Umbilical cord (tissue), 2 donors: ENCODE measurements around the gene GARNL3. TPM values are rescaled to one million over a fixed set of nuclear protein-coding genes. Genes with fewer than 3 reads are reported as not detected.

Experiments used
- DNase-seq: peaks from one replicate; pipeline ENCODE4 v3.0.0-alpha.2; 2015; ENCODE audit warnings: low spot score
- total RNA-seq: library from RNA; depleted of rRNA; stranded (reverse); fragments of >200 nt; gene quantifications from one replicate; pipeline ENCODE4 v1.2.3, GENCODE V29; 2014; ENCODE audit warnings: low replicate concordance; ENCODE audit not compliant: insufficient read depth

Gene GARNL3
- total RNA-seq, 1 donor from 2014 or later = 34.4 TPM

DNA sequence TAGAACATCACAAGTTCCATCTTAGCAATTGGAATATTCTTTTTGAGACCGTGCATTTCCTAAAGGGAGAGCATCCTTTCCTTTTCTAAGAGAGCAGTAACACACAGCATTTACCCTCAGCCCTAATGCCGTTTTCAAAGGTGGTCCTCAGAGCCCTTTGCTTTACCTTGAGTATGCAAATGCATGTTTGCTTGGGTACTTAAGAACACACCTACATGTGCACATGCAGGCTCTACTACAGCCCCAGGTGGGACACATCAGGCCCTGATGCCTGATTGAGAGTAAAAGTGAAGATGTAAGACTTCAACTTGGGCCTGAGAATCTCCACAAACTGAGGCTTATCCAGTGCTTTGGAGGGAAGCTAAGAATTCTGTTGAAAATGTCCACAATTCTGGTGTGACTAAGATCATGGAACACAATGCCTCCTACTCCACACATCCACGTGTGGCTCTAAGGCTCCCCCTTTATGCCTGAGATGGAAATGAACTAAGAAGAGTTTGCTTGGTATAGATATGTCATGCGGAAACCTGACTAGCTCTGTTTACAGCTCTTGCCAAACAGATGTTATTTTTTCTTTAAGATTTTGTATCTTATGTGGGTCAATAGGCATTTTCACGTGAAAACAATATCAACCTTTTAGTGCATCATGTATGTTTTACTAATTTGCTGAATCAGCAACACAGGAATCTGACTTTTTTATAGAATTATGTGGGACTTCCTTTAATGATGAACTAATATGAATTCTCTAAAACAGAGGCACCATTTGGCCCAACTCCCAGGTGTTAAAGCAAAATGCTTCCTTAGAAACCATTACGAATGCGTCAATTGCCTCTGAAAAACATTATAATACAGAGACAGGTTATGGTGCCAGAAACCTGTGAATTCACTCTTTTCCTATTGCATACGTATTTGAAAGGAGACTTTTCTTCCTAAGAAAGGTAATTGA, 83.5 kb downstream of the GARNL3 start:
- peak; percentile 54 for DNase-seq

- no peak for DNase-seq
Observed at GRCh38 chr9:127349483-127350113, 85.0 kb downstream of the GARNL3 start.

- no peak for DNase-seq
Observed at GRCh38 chr9:127351182-127352166, 86.9 kb downstream of the GARNL3 start.

GRCh38 chr9:127353882-127354281, 89.3 kb downstream of the GARNL3 start:
- DNase-seq = no peak

DNA sequence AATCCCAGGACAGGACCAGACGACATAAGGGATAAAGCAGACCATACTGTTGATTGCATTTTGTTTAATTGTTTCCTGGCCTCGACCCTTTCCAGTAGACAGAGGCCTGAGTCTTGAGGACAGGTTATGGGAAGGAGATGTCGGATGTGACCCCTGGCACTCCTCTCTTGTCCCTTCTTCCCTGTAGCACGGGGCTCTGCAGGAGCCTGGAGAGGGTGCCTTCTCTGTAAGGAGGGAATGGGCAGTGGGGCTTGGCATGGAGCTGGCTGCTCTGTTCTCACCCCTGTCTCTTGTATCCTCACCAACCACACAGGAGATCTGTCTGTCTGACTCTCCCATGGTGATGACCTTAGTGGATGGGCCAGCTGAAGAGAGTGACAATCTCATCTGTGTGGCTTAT, 92.3 kb downstream of the GARNL3 start:
- no peak for DNase-seq

GRCh38 chr9:127358023-127358535, 93.5 kb downstream of the GARNL3 start:
- no peak for DNase-seq

GRCh38 chr9:127358770-127359169, 94.2 kb downstream of the GARNL3 start:
- DNase-seq = no peak

GRCh38 chr9:127360250-127360649, 95.7 kb downstream of the GARNL3 start:
- no peak for DNase-seq

- peak; percentile 50 for DNase-seq
Observed at GRCh38 chr9:127360829-127361228, 96.3 kb downstream of the GARNL3 start.

DNA sequence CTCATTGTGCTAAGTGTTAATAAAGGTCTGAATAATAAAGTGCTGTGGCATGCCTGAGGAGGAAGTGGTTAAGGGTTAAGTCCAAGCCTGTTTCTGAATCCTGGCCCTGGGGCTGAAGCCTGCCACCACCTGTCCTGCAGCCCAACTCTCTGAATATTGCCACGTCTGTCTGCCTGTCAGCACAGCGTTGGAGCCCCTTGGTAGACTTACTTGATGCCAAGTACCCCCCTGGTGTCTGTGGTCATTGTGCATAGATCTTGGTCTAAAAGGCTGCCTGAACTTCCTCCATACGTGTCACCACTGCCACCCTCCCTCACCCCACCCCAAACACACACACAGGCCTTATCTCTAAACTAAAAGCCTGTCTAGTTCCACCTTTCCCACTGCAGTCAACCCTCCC, 97.0 kb downstream of the GARNL3 start:
- no peak for DNase-seq

DNA sequence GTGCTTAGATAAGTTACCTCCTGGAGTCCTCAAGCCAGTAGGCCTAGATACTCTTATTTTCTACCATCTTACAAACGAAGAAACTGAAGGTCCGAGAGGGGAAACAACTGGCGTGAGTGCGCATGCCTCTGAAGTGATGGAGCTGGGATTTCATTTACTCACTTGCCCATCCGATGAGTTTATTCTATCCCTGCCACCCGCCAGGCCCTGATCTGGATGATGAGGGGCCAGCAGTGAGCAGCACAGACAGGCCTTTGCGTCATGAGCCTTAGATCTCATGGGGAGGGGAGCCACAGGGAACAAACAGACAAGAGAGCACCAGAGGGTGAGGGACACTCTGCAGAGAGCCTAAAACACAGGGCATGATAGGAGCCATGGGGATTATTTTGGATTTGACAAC, 98.3 kb downstream of the GARNL3 start:
- DNase-seq = no peak

- DNase-seq = no peak
Observed at GRCh38 chr9:127365461-127365860, 100.9 kb downstream of the GARNL3 start.

- no peak for DNase-seq
Observed at GRCh38 chr9:127366594-127366993, 102.0 kb downstream of the GARNL3 start.

DNA sequence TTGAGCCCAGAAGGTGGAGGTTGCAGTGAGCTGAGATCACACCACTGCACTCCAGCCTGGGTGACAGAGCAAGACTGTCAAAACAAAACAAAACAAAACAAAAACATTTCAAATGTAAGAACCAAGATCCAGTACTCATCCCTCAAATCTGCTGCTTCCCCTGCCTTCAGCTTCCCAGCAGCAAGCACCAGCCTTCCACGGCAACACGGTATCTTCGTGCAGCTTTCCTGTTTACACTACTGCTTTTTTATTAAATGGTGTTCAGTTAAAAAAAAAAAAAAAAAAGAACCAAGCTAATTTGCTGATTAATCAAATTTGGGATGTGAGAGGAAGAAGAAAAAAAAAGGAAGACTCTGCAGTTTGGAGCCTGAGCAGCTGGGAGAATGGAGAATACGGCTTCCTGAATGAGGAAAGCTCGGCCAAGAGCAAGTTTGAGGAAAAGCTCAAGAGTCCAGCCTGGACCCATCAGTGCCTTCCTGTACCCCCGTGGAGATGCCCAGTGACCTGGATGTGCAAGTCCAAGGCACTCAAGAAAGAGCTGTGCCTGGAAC, 104.4 kb downstream of the GARNL3 start:
- no peak for DNase-seq

GRCh38 chr9:127369428-127369827, 104.9 kb downstream of the GARNL3 start:
- no peak for DNase-seq

GRCh38 chr9:127370147-127370579, 105.6 kb downstream of the GARNL3 start:
- no peak for DNase-seq

- DNase-seq = no peak
Observed at GRCh38 chr9:127370672-127371648, 106.4 kb downstream of the GARNL3 start.

DNA sequence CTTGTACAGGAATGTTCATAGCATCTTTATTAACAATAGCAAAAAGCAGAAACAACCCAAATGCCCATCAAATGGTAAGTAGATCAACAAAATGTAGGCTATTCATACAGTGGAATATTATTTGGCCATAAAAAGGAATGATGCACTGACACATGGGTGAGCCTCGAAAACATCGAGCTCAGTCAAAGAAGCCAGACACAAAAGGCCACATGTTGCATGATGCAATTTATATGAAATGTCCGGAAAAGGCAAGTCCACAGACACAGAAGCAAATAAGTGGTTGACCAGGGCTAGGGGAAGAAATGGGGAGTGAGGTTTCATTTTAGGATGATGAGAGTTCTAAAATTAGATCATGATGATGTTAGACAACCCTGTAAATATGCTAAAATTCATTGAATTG, 115.9 kb downstream of the GARNL3 start:
- no peak for DNase-seq

GRCh38 chr9:127382541-127382940, 118.0 kb downstream of the GARNL3 start:
- no peak for DNase-seq
